Measurements from ENCODE around the gene CASQ2.

- TF ChIP-seq CTCF (IDR thresholded peaks at IDR 0.05) (no peak), EP300 (IDR thresholded peaks at IDR 0.05) (no peak)
These were observed 116.2 kb downstream of the CASQ2 start for GRCh38 chr1:115652236-115652788.
